ENCODE measurements around the gene THAP8. TPM values are rescaled to one million over a fixed set of nuclear protein-coding genes. Genes with fewer than 3 reads are reported as not detected.

THAP8 gene
- total RNA-seq: 0.65 and 1.2 TPM in 2 replicates

GRCh38 chr19:36054119-36054732 lies at the start of gene THAP8:
TSS of gene THAP8 (minus strand) at chr19:36054285. CDS start at chr19:36054217, 68 bp downstream.

GRCh38 chr19:36054733-36055686 lies 925 bp upstream of the THAP8 start, which contains the start of gene WDR62:
TSS of gene WDR62 (plus strand) at chr19:36054897. CDS start at chr19:36054972, 75 bp downstream.

GRCh38 chr19:36032251-36033104 lies 21.6 kb downstream of the THAP8 start, which contains the start of gene CLIP3:
TSS of gene CLIP3 (minus strand) at chr19:36032873. CDS start at chr19:36032357, 516 bp downstream.

GRCh38 chr19:36014012-36014924 lies 39.8 kb downstream of the THAP8 start, which contains the start of gene ALKBH6:
TSS of gene ALKBH6 (minus strand) at chr19:36014213. CDS start at chr19:36013397, 816 bp downstream.

GRCh38 chr19:36008336-36008978 lies 45.6 kb downstream of the THAP8 start, which contains the start of gene SYNE4:
TSS of gene SYNE4 (minus strand) at chr19:36008813. CDS start at chr19:36008681, 132 bp downstream.

GRCh38 chr19:35995048-35995993 lies 58.8 kb downstream of the THAP8 start, which contains the start of gene SDHAF1:
TSS of gene SDHAF1 (plus strand) at chr19:35995188. CDS start at chr19:35995275, 87 bp downstream.

Other genes starting within 250 kb of the THAP8 start
- not detected in 2 replicates for gene PRODH2, start 241.4 kb downstream of the THAP8 start, total RNA-seq
- gene NPHS1, start 201.8 kb downstream of the THAP8 start, total RNA-seq: not detected in 2 replicates
- gene KIRREL2, start 197.4 kb downstream of the THAP8 start, total RNA-seq: 0.15 TPM in 1 of 2 replicates, not detected in the other
- 1.2 and 5.5 TPM in 2 replicates for gene APLP1, start 185.7 kb downstream of the THAP8 start, total RNA-seq
- gene NFKBID, start 153.7 kb downstream of the THAP8 start, total RNA-seq: 1.6 and 17.5 TPM in 2 replicates
- not detected in 2 replicates for gene HCST, start 151.8 kb downstream of the THAP8 start, total RNA-seq
- gene TYROBP, start 146.0 kb downstream of the THAP8 start, total RNA-seq: not detected in 2 replicates
- 1.3 and 2.4 TPM in 2 replicates for gene LRFN3, start 117.9 kb downstream of the THAP8 start, total RNA-seq
- 10.9 and 18.2 TPM in 2 replicates for gene SDHAF1, start 59.1 kb downstream of the THAP8 start, total RNA-seq
- gene SYNE4, start 45.5 kb downstream of the THAP8 start, total RNA-seq: not detected in 2 replicates
- 12.3 and 22.2 TPM in 2 replicates for gene ALKBH6, start 40.1 kb downstream of the THAP8 start, total RNA-seq
- 1.8 and 1.9 TPM in 2 replicates for gene CLIP3, start 21.4 kb downstream of the THAP8 start, total RNA-seq
- gene WDR62, start 612 bp upstream of the THAP8 start, total RNA-seq: 4.2 and 7.0 TPM in 2 replicates
- not detected in 2 replicates for gene OVOL3, start 56.9 kb upstream of the THAP8 start, total RNA-seq
- 73.7 and 126 TPM in 2 replicates for gene POLR2I, start 60.6 kb upstream of the THAP8 start, total RNA-seq
- 215 and 250 TPM in 2 replicates for gene TBCB, start 61.2 kb upstream of the THAP8 start, total RNA-seq
- gene CAPNS1, start 85.8 kb upstream of the THAP8 start, total RNA-seq: 183 and 230 TPM in 2 replicates
- gene COX7A1, start 98.2 kb upstream of the THAP8 start, total RNA-seq: 2.0 and 2.3 TPM in 2 replicates
- gene ZNF565, start 160.4 kb upstream of the THAP8 start, total RNA-seq: 5.5 TPM in 2 replicates
- 132 and 153 TPM in 2 replicates for gene ZNF146, start 160.8 kb upstream of the THAP8 start, total RNA-seq